ENCODE data around the gene ARPC2. TPM values are rescaled to one million over a fixed set of nuclear protein-coding genes. Genes with fewer than 3 reads are reported as not detected.

Gene ARPC2
- polyA plus RNA-seq, 1 donor (not counting 4 experiments of a cell fraction or from before 2014, with no cell fraction given) = 1,121 TPM

DNA sequence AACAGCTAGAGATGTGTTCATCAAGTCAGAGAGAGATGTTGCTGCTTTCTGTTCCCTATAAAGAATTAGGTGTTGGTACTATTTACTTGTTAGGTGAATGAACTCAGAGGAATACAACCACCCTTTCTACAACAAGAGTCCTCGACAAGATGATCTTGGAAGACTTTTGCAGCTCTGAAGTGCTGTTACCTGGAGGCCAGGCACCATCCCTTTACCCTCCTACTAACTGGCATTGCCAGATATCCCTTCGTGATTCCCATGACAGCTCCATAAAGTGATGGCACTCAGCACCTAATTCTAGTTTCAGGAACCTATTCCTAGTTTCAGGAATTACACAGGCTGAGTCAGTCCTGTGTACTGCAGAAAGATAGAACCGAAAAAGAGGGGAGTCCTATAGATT is 9.9 kb downstream of the ARPC2 start:
- Histone ChIP-seq H3K9me1 (ENCODE audit: control insufficient read depth, extremely low read depth, insufficient read depth, low read length) (peaks cover under 1% of the 10 kb centered on the region), H2AFZ (ENCODE audit: control insufficient read depth, low read length) (no peak overlapping the region), H3K4me2 (ENCODE audit: control insufficient read depth, extremely low read depth, insufficient read depth, low read depth, low read length) (no peak overlapping the region), H3K4me3 (ENCODE audit: control insufficient read depth in 2 of 3, extremely low read depth in 1 of 3, insufficient read depth in 2 of 3, low read depth in 1 of 3, low read length in 3 of 3) (no peak overlapping the region), H3K27ac (ENCODE audit: control insufficient read depth, insufficient read depth, low read length) (no peak overlapping the region), H3K9me3 (ENCODE audit: control insufficient read depth, low read depth, low read length) (no peaks in the 10 kb centered on the region), H3K27me3 (ENCODE audit: control insufficient read depth, extremely low read depth, insufficient read depth, low read length) (no peaks in the 10 kb centered on the region), H4K20me1 (ENCODE audit: control insufficient read depth, extremely low read depth, insufficient read depth, low read length) (peaks cover 46% of the 10 kb centered on the region), H3K36me3 (ENCODE audit: control insufficient read depth in 2 of 2, extremely low read depth in 1 of 2, insufficient read depth in 2 of 2, low read length in 2 of 2) (peaks cover 27 to 29% of the 10 kb centered on the region in 2 experiments), H3K79me2 (ENCODE audit: control insufficient read depth, insufficient read depth, low read length) (peaks cover 70% of the 10 kb centered on the region), H3K4me1 (ENCODE audit: control insufficient read depth, extremely low read depth, insufficient read depth, low read length) (peaks cover 46% of the 10 kb centered on the region), H3K9ac (ENCODE audit: control insufficient read depth, extremely low read depth, insufficient read depth, low read length) (no peak overlapping the region)
- no peak for DNase-seq (ENCODE audit: low read depth, low spot score)
- dilution Hi-C loops (cut with MboI; ENCODE audit: extremely low pct_ligation_motif_present, low sequenced_read_pairs) = no loop called here
- TF ChIP-seq, protein P1, sequence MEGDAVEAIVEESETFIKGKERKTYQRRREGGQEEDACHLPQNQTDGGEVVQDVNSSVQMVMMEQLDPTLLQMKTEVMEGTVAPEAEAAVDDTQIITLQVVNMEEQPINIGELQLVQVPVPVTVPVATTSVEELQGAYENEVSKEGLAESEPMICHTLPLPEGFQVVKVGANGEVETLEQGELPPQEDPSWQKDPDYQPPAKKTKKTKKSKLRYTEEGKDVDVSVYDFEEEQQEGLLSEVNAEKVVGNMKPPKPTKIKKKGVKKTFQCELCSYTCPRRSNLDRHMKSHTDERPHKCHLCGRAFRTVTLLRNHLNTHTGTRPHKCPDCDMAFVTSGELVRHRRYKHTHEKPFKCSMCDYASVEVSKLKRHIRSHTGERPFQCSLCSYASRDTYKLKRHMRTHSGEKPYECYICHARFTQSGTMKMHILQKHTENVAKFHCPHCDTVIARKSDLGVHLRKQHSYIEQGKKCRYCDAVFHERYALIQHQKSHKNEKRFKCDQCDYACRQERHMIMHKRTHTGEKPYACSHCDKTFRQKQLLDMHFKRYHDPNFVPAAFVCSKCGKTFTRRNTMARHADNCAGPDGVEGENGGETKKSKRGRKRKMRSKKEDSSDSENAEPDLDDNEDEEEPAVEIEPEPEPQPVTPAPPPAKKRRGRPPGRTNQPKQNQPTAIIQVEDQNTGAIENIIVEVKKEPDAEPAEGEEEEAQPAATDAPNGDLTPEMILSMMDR (optimal IDR thresholded peaks at IDR 0.05 in 1 of 3, IDR thresholded peaks at IDR 0.05 in 1 of 3, conservative IDR thresholded peaks at IDR 0.05 in 1 of 3; ENCODE audit: extremely low read depth in 1 of 3, insufficient read depth in 2 of 3, low read length in 3 of 3) = no peak
- no peak for TF ChIP-seq EZH2 (IDR thresholded peaks at IDR 0.05; ENCODE audit: low read length)
- no peak for FAIRE-seq

DNA sequence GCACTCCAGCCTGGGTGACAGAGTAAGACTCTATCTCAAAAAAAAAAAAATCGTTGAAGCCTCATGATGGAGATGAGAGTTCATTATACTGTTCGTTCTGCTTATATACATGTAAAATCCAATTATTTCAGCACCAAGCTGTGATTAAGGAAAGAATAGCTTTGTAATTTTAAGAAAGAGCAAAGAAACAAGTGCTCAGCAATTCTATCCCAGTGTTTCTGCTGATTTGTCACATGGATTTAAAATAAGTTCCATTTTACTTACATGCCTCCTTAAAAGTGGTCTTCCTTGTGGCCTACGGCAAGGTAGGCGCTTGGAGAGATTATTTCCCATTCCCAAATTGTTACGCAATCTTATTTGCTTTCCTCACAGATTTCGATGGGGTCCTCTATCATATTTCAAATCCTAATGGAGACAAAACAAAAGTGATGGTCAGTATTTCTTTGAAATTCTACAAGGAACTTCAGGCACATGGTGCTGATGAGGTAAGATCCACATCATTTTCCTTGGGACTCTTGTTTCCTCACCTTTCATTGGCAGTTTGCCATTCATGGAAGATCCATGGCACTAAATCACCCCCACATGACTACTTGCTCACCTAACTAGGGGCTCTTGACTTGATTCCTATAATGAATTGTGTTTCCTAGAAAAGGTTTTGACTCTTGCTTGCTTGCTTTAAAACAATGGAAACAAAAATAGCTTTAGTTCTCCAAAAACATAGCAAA is 11.5 kb downstream of the ARPC2 start:
- Histone ChIP-seq H3K4me1 (ENCODE audit: control insufficient read depth, extremely low read depth, insufficient read depth, low read length) (peaks cover 31% of the 10 kb centered on the region), H3K79me2 (ENCODE audit: control insufficient read depth, insufficient read depth, low read length) (peaks cover 69% of the 10 kb centered on the region), H3K27me3 (ENCODE audit: control insufficient read depth, extremely low read depth, insufficient read depth, low read length) (no peaks in the 10 kb centered on the region), H4K20me1 (ENCODE audit: control insufficient read depth, extremely low read depth, insufficient read depth, low read length) (peaks cover 37% of the 10 kb centered on the region), H3K36me3 (ENCODE audit: control insufficient read depth in 2 of 2, extremely low read depth in 1 of 2, insufficient read depth in 2 of 2, low read length in 2 of 2) (peaks cover 32 to 33% of the 10 kb centered on the region in 2 experiments), H3K4me3 (ENCODE audit: control insufficient read depth in 2 of 3, extremely low read depth in 1 of 3, insufficient read depth in 2 of 3, low read depth in 1 of 3, low read length in 3 of 3) (peak overlapping the region in 1 of 3 experiments; percentile 3), H3K9ac (ENCODE audit: control insufficient read depth, extremely low read depth, insufficient read depth, low read length) (no peak overlapping the region), H3K4me2 (ENCODE audit: control insufficient read depth, extremely low read depth, insufficient read depth, low read depth, low read length) (peak overlapping the region; percentile 65), H3K9me3 (ENCODE audit: control insufficient read depth, low read depth, low read length) (no peaks in the 10 kb centered on the region), H3K27ac (ENCODE audit: control insufficient read depth, insufficient read depth, low read length) (peak overlapping the region; percentile 73), H3K9me1 (ENCODE audit: control insufficient read depth, extremely low read depth, insufficient read depth, low read length) (no peaks in the 10 kb centered on the region), H2AFZ (ENCODE audit: control insufficient read depth, low read length) (no peak overlapping the region)
- TF ChIP-seq, protein P1 (optimal IDR thresholded peaks at IDR 0.05 in 1 of 3, IDR thresholded peaks at IDR 0.05 in 1 of 3, conservative IDR thresholded peaks at IDR 0.05 in 1 of 3; ENCODE audit: extremely low read depth in 1 of 3, insufficient read depth in 2 of 3, low read length in 3 of 3) = no peak
- no peak for TF ChIP-seq EZH2 (IDR thresholded peaks at IDR 0.05; ENCODE audit: low read length)
- FAIRE-seq = no peak
- dilution Hi-C loops (cut with MboI; ENCODE audit: extremely low pct_ligation_motif_present, low sequenced_read_pairs) = no loop called here
- DNase-seq (ENCODE audit: low read depth, low spot score) = no peak

All from keratinocyte (primary cell).